ENCODE data around the gene CBX8.
"Not testable (repeated sequence)": the region's sequence is repeated elsewhere in the genome, so short reads cannot be mapped to it uniquely, and the experiment has no call there.

Gene CBX8

GRCh38 chr17:79774561-79774975 is 22.3 kb downstream of the CBX8 start:
- Histone ChIP-seq H3K79me2 (ENCODE audit: control insufficient read depth, low read length) (peaks cover 15% of the 10 kb centered on the region), H3K9me2 (replicated peaks; ENCODE audit: control insufficient read depth, low read length) (no peaks in the 10 kb centered on the region), H3K9me3 (ENCODE audit: control insufficient read depth, insufficient read depth, low read length) (no peaks in the 10 kb centered on the region), H3K4me2 (ENCODE audit: low read length) (no peak overlapping the region), H3F3A (ENCODE audit: control insufficient read depth, insufficient read depth) (no peaks in the 10 kb centered on the region), H3K27ac (ENCODE audit: low read depth, low read length) (no peak overlapping the region), H3K27me3 (ENCODE audit: control insufficient read depth, low read length) (peaks cover 41% of the 10 kb centered on the region), H3K4me1 (ENCODE audit: control insufficient read depth, low read length) (peaks cover 21% of the 10 kb centered on the region), H3K36me3 (ENCODE audit: control insufficient read depth, low read length) (peaks cover 5% of the 10 kb centered on the region), H3K4me3 (ENCODE audit: low read length) (no peak overlapping the region), H4K20me1 (ENCODE audit: control insufficient read depth, insufficient read depth, low read depth, low read length) (no peaks in the 10 kb centered on the region)
- TF ChIP-seq EZH2phosphoT487 (IDR thresholded peaks at IDR 0.05; ENCODE audit: borderline replicate concordance, low read length) (no peak), CTCF (IDR thresholded peaks at IDR 0.05; ENCODE audit: low read depth, low read length, poor library complexity, severe bottlenecking) (no peak)

- peaks cover 46% of the 10 kb centered on the region for H3K27me3 ChIP-seq (ENCODE audit: control insufficient read depth, low read length)
- H3K36me3 ChIP-seq (ENCODE audit: control insufficient read depth, low read length); H3F3A ChIP-seq (ENCODE audit: control insufficient read depth, insufficient read depth); H3K9me3 ChIP-seq (ENCODE audit: control insufficient read depth, insufficient read depth, low read length); H3K79me2 ChIP-seq (ENCODE audit: control insufficient read depth, low read length); H4K20me1 ChIP-seq (ENCODE audit: control insufficient read depth, insufficient read depth, low read depth, low read length); H3K4me3 ChIP-seq (ENCODE audit: low read length); H3K9me2 ChIP-seq (replicated peaks; ENCODE audit: control insufficient read depth, low read length); H3K4me2 ChIP-seq (ENCODE audit: low read length); H3K27ac ChIP-seq (ENCODE audit: low read depth, low read length): not testable (repeated sequence)
- H3K4me1 ChIP-seq (ENCODE audit: control insufficient read depth, low read length) = peaks cover 12% of the 10 kb centered on the region
Observed at GRCh38 chr17:79772726-79773125, 24.2 kb downstream of the CBX8 start.

GRCh38 chr17:79771276-79771675 is 25.6 kb downstream of the CBX8 start:
- no peak for TF ChIP-seq EZH2phosphoT487 (IDR thresholded peaks at IDR 0.05; ENCODE audit: borderline replicate concordance, low read length)
- no peak for TF ChIP-seq CTCF (IDR thresholded peaks at IDR 0.05; ENCODE audit: low read depth, low read length, poor library complexity, severe bottlenecking)
- H3K36me3 ChIP-seq (ENCODE audit: control insufficient read depth, low read length) = no peaks in the 10 kb centered on the region
- no peak overlapping the region for H3K4me2 ChIP-seq (ENCODE audit: low read length)
- H4K20me1 ChIP-seq (ENCODE audit: control insufficient read depth, insufficient read depth, low read depth, low read length) = no peaks in the 10 kb centered on the region
- peaks cover 34% of the 10 kb centered on the region for H3K27me3 ChIP-seq (ENCODE audit: control insufficient read depth, low read length)
- H3K4me1 ChIP-seq (ENCODE audit: control insufficient read depth, low read length) = no peaks in the 10 kb centered on the region
- H3F3A ChIP-seq (ENCODE audit: control insufficient read depth, insufficient read depth) = no peaks in the 10 kb centered on the region
- no peak overlapping the region for H3K27ac ChIP-seq (ENCODE audit: low read depth, low read length)
- no peaks in the 10 kb centered on the region for H3K9me2 ChIP-seq (replicated peaks; ENCODE audit: control insufficient read depth, low read length)
- peaks cover 6% of the 10 kb centered on the region; the same call in 1 of the 2 replicates for H3K9me3 ChIP-seq (ENCODE audit: control insufficient read depth, insufficient read depth, low read length)
- no peaks in the 10 kb centered on the region for H3K79me2 ChIP-seq (ENCODE audit: control insufficient read depth, low read length)
- H3K4me3 ChIP-seq (ENCODE audit: low read length) = no peak overlapping the region

GRCh38 chr17:79769570-79770506 is 27.0 kb downstream of the CBX8 start:
- no peak overlapping the region for H3K4me3 ChIP-seq (ENCODE audit: low read length)
- no peaks in the 10 kb centered on the region for H3K36me3 ChIP-seq (ENCODE audit: control insufficient read depth, low read length)
- H3K79me2 ChIP-seq (ENCODE audit: control insufficient read depth, low read length) = no peaks in the 10 kb centered on the region
- no peaks in the 10 kb centered on the region for H4K20me1 ChIP-seq (ENCODE audit: control insufficient read depth, insufficient read depth, low read depth, low read length)
- H3K4me1 ChIP-seq (ENCODE audit: control insufficient read depth, low read length) = no peaks in the 10 kb centered on the region
- peaks cover 6% of the 10 kb centered on the region; the same call in 1 of the 2 replicates for H3K9me3 ChIP-seq (ENCODE audit: control insufficient read depth, insufficient read depth, low read length)
- H3K9me2 ChIP-seq (replicated peaks; ENCODE audit: control insufficient read depth, low read length) = no peaks in the 10 kb centered on the region
- peaks cover 22% of the 10 kb centered on the region for H3K27me3 ChIP-seq (ENCODE audit: control insufficient read depth, low read length)
- no peaks in the 10 kb centered on the region for H3F3A ChIP-seq (ENCODE audit: control insufficient read depth, insufficient read depth)
- TF ChIP-seq CTCF (IDR thresholded peaks at IDR 0.05; ENCODE audit: low read depth, low read length, poor library complexity, severe bottlenecking) = no peak
- no peak for TF ChIP-seq EZH2phosphoT487 (IDR thresholded peaks at IDR 0.05; ENCODE audit: borderline replicate concordance, low read length)
- H3K4me2 ChIP-seq (ENCODE audit: low read length) = no peak overlapping the region
- no peak overlapping the region for H3K27ac ChIP-seq (ENCODE audit: low read depth, low read length)
